PC-3 (cell line): Measurements from ENCODE around the gene GMPPB.

ENCODE experiments used
- EZH2 ChIP-seq: fragments of 300-600 bp; sonication (generic); IDR thresholded peaks from one replicate; pipeline ENCODE4 v1.6.1; 2017; ENCODE audit warnings: antibody characterized with exemption, mild to moderate bottlenecking, low read length; ENCODE audit not compliant: unreplicated experiment
- TF ChIP-seq, protein P1 (sequence below): fragments of 300-600 bp; sonication (generic); conservative IDR thresholded peaks from 2 replicates; pipeline ENCODE4 v1.5.1; 2017; ENCODE audit warnings: antibody characterized with exemption, low read depth, mild to moderate bottlenecking, low read length

DNA sequence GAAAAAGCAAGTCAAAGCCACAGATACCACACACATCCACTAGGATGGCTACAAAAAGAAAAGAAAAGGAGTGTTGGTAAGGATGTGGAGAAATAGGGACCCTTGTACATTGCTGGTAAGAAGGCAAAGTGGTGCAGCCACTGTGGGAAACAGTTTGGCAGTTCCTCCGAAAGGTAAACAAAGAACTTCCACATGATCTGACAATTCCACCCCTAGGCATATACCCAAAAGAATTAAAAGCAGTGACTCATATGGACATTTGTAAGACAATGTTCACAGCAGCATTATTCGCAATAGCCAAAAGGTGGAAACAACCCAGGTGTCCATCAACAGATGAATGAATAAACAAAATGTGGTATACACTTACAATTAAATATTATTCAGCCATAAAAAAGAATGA is 22.2 kb upstream of the GMPPB start:
- TF ChIP-seq, protein P1, sequence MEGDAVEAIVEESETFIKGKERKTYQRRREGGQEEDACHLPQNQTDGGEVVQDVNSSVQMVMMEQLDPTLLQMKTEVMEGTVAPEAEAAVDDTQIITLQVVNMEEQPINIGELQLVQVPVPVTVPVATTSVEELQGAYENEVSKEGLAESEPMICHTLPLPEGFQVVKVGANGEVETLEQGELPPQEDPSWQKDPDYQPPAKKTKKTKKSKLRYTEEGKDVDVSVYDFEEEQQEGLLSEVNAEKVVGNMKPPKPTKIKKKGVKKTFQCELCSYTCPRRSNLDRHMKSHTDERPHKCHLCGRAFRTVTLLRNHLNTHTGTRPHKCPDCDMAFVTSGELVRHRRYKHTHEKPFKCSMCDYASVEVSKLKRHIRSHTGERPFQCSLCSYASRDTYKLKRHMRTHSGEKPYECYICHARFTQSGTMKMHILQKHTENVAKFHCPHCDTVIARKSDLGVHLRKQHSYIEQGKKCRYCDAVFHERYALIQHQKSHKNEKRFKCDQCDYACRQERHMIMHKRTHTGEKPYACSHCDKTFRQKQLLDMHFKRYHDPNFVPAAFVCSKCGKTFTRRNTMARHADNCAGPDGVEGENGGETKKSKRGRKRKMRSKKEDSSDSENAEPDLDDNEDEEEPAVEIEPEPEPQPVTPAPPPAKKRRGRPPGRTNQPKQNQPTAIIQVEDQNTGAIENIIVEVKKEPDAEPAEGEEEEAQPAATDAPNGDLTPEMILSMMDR = no peak
- no peak for TF ChIP-seq EZH2
